Renal cortex interstitium (tissue), 11 donors: ENCODE measurements around the gene COL13A1. TPM values are rescaled to one million over a fixed set of nuclear protein-coding genes. Genes with fewer than 3 reads are reported as not detected.

Experiments used
- DNase-seq, 11 donors: peaks; one replicate each; pipeline ENCODE4 v3.0.0-alpha.2; 2013; ENCODE audit warnings: low read depth in 9 of 11, low spot score in 4 of 11; ENCODE audit errors: extremely low read depth in 1 of 11
- polyA plus RNA-seq, 3 donors: library from polyadenylated mRNA; unstranded; fragments of 120-200 nt; gene quantifications; one replicate each; pipeline ENCODE4 v1.2.1, GENCODE V29; 2013; ENCODE audit not compliant: insufficient read length in 3 of 3

The COL13A1 gene
- polyA plus RNA-seq, 3 donors = 23.1 to 28.3 (median 23.4) TPM

DNA sequence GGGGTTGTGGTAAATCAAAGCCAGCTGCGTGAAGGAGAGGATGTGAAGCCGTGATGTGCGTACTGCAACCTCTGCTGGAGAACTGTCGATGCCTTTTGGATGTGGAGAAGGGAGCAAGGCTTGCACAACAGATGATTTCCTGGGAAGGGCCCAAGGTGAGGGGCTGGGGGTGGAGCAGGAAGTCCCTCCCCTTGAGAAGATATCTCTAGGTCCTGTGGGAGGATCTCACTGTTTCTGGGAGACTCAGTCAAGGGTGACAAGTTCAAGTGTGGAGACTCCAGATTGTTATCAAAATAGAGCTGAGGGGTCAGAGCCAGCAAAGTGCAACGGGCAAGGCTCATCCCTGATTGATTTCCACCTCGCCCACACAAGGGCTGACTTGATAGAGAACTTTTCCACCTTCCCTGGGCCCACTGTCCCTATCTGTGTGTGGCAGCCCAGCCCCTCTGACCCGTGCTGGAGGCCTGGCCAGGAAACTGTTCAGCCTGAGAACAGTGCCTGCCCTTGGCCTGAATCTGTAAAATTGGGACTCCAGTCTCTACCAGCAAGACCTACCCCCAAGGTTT, 55.0 kb downstream of the COL13A1 start:
- no peak for DNase-seq

DNA sequence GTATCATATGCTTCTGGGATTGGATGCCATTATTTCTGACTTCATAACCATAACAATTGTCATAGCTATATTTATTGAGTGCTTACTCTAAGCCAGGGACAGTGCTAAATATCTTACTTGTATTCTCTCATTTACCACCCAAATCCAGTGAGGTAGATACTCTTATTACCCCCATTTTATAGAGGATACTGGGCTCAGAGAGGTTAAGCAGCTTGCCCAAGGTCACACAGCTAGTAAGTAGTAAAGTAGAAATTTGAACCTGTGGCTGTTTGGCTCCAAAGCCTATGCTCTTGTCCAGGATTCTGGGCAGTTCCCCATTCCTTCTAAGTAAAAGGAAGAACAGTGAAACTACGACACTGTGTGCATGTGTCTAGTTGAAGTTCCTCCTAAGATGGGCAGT, 56.5 kb downstream of the COL13A1 start:
- no peak for DNase-seq

GRCh38 chr10:69860271-69860670, 58.6 kb downstream of the COL13A1 start:
- DNase-seq = no peak

- DNase-seq = no peak
Observed at GRCh38 chr10:69861251-69862240, 59.8 kb downstream of the COL13A1 start.

GRCh38 chr10:69862882-69863530, 61.3 kb downstream of the COL13A1 start:
- no peak for DNase-seq

- DNase-seq = no peak
Observed at GRCh38 chr10:69863580-69863979, 61.9 kb downstream of the COL13A1 start.

- DNase-seq = no peak
Observed at GRCh38 chr10:69864321-69864720, 62.6 kb downstream of the COL13A1 start.

DNA sequence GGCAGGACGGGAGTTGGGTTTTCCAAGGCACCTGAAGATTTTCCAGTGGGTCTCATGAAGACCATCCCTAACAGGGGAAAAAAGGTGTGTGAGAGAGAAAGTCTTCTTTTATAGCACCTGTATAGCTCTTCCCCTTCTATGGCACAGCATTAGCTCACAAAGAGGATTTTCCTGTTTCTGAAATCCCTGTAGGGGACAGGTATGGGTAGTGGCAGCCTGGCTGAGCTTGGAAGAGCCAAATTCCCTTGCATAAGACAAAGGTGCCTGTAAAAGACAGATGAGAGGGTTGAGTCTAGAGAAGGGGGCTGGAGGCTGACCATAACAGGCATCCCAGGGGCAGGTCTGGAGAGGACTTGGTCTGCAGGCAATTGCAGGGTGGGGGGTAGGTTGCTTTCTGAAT, 63.7 kb downstream of the COL13A1 start:
- no peak for DNase-seq

DNA sequence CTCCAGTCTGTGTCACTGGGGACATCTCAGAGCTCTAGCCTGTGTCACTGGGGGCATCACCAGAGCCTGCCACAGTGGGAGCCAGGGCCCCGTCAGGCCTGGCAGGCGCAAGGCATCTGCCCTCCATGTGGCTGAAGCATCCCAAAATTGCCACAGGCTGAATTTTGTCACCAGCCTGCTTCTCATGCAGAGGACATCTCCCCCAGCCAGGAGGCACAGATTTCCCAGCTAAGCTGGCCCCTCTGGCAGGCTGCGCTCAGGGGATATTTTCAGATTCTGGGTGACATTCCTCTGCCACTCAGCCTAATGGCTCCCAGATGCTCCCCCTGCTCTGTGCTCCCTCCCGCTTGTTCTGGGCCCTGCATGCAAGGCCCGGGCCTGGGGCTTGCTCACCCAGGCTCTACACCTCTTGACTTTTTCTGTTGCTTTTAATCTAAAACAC, 64.6 kb downstream of the COL13A1 start:
- DNase-seq = no peak

- DNase-seq = no peak
Observed at GRCh38 chr10:69866688-69867461, 65.2 kb downstream of the COL13A1 start.

GRCh38 chr10:69867699-69868558, 66.2 kb downstream of the COL13A1 start:
- DNase-seq = no peak

- DNase-seq = no peak
Observed at GRCh38 chr10:69868821-69869220, 67.1 kb downstream of the COL13A1 start.

- DNase-seq = no peak
Observed at GRCh38 chr10:69869291-69869961, 67.7 kb downstream of the COL13A1 start.

DNA sequence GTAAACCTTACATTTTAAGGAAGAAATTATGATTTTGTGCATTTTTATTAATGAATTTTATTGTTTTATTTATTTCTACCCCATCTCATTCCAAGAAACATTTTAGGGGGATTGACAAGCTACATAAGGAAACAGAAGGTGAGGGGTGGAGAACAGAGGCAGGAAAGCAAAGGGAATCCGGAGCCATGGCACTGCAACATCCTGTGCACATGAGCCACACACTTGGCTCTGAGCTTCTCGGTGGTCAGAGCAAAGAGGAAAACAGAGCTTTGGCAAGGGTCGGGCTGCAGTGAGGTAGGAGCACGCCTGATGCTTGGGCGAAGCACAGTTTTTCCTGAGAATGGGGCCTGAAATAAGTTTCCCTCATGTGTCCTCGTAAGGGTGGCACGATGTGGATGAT, 68.9 kb downstream of the COL13A1 start:
- no peak for DNase-seq

DNA sequence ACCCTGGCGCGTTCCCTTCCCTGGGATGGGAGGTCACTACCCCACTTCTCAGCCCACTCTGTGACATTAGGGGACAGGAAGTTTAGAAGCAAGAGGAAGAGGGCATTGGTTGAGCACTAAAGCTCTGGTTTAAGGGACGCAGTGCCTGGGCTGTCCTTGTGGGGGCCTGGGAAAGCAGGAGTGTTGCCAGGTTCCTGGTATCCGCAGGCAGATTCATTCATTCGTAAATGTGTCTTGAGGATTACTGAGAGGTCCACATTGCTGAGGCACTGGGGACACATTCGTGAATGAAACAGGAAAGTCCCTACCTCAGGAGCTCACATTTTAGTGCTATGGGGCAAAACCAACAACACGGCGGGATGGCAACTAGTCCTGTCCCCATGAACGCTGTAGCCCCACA, 69.4 kb downstream of the COL13A1 start:
- DNase-seq = no peak

DNA sequence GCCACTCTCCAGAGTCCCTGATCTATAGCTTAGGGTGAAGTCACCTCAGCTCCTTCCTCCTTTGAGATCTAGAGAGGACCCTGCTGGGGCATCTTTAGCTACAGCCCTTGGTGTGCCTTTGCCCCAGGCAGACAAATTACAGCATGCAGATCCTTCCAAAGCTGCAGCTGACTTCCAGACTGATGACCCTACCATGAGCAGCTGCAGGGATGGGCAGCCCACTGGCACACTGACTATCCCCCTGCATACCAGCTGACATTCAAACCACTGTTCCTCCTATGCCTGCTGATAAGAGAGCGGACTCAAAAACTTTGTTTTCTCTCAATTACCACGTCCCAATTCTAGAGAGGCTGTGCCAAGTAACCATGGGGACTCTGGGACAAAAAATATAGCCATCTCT, 70.6 kb downstream of the COL13A1 start:
- no peak for DNase-seq

- no peak for DNase-seq
Observed at GRCh38 chr10:69873135-69873639, 71.5 kb downstream of the COL13A1 start.

GRCh38 chr10:69874449-69874848, 72.7 kb downstream of the COL13A1 start:
- no peak for DNase-seq
